Stimulated activated CD8-positive, alpha-beta memory T cell treated with anti-CD3 and anti-CD28 coated beads, Interleukin-12 subunit alpha, Interleukin-12 subunit beta, amount 100 ng/mL, for 1 hour (primary cell): ENCODE data around the gene DOCK9.

ENCODE experiments used
- DNase-seq: peaks from one replicate; pipeline ENCODE4 v3.0.0-alpha.2; 2020; ENCODE audit warnings: low read depth

DOCK9 gene

GRCh38 chr13:98848746-98849145 is 129.1 kb downstream of the DOCK9 start:
- no peak for DNase-seq

DNA sequence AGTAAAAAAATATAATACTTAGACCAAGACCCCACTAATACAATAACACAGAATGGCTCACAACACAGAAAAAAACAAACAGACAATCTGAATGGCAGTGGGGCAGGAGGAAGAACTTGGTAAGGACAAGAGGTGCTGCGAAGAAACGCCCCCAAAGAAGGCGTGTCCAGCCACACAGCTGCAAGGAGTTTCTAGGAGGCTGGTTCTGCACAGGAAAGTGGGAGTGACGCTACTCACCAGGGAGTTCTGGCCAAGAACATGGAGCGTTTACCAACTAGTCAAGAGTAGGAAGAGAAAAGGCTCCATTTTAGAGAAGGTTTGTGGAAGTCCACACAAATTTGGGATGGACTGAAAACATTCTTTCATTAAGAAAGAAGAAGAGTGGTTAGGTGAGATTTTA is 130.1 kb downstream of the DOCK9 start:
- DNase-seq = no peak

DNA sequence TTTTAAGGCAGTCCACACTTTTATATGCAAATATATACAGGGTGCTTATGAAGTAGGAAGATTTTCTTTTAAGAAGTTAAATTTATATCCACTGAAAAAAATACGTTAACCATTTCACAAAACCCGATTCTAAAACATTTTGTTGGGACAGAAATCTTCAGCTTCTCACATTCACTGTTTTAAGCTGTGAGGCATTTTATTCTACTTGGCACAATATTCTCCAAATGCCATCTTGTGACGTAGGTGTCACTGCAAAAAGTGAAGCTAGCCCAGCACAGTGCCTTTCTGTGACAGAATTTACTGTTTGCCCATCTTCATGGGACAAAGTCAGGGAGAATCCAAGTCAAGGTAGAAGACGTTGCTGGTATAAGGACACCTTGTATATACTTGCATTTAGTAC is 130.9 kb downstream of the DOCK9 start:
- DNase-seq = no peak

DNA sequence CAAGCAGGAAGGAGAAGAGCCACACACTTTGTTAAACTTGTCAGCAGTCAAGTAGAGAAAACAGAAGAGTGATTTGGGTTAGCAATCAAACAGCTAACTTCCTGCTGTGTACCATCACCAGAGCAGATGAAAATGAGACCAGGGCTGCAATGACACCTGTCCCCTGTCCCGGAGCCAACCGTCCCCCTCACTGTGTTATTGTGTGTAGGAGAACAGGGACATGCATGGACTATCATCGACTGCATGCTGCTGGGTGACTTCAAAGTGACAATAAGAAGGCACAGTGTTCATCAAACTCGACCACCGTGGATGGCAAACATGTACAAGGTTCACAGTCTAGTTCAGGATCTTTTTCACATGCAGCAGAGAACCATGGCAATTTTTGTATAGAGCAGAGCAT is 131.3 kb downstream of the DOCK9 start:
- no peak for DNase-seq

DNA sequence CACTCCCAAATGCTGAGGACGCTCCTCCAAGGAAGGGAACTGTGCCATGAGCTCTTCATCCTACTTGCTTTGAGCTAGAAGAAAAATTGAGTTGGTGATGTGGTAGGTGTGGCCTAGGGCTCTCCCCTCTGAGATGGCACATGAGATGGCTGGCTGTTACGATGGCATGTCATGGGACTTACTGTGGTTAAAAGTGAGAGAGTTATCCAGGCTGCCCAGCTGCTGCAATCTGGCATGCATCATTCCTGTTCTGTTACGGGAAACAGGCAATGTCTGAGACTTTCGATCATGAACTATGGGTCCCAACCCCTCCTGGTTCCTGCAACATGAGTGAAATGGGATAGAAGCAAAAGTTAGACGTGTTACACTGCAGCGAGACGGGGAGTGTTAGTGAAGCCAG is 132.1 kb downstream of the DOCK9 start:
- no peak for DNase-seq

- DNase-seq = no peak
Observed at GRCh38 chr13:98844021-98844420, 133.8 kb downstream of the DOCK9 start.

GRCh38 chr13:98843482-98843877 is 134.4 kb downstream of the DOCK9 start:
- DNase-seq = no peak

DNA sequence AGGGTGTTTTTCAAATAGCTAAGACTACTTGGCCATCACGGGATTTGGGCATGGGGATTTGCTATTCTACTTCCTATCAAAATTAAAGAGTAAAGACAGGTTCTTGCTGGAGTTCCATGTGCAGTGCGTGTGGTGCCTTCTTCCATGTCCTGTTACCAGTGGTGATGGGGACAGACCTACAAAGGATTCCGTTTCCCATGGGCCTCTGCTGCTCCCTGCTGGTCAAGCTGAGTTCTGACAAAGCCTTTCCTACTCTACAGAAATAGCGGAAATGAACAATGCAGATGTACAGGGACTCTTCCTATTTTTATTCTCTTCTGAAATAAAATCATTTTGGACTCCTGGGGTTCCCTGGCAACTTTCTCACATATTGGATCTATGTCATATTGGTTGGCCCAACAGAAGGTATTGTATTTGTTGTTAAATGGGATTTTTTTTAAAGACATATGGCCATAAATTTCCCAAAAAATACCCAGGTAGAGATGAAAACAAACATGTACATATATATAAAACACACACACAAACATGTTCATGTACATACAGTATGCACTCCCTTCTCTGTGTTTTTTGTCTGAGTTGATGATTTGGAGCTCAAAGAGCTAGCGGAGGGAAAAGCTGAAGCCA is 134.9 kb downstream of the DOCK9 start:
- DNase-seq = peak; percentile 31

GRCh38 chr13:98842070-98842469 is 135.8 kb downstream of the DOCK9 start:
- DNase-seq = no peak

- DNase-seq = peak; percentile 14
Observed at GRCh38 chr13:98839856-98840769, 137.8 kb downstream of the DOCK9 start.

DNA sequence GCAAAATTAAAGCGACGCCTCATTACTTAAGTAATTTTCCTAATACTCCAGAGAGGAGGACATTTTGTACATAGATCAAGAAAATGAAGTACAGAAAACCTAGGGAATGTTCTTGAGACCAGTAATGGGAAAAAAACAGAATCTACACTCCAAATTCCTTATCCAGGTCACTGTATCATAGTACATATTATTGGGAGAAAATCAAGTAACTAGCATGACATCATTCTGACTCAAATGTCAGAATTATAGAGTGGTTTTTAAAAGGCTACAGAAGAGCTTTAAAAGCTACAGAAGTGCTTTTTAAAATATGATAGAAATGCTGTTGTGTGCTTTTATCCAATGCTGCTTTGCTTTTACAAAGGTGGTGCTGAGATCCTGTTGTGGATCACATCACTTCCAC is 139.1 kb downstream of the DOCK9 start:
- DNase-seq = no peak

DNA sequence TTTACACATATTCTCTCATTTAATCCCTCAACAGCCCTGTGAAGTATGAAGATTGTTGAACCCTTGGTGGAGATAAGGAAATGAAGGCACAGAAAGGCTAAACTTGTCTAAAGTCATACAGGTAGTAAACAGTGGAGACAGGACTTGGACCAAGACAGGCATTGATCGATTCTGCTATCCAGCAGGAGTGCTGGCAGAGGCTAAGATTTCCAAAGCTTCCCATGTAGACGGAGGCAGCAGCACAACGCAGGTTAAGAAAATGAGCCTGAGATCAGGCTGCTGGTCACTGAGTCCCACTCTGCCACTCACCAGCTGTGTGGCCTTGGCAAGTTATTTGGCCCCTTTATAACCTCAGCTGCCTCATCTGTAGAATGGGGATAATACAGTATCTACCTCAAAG is 140.0 kb downstream of the DOCK9 start:
- no peak for DNase-seq

DNA sequence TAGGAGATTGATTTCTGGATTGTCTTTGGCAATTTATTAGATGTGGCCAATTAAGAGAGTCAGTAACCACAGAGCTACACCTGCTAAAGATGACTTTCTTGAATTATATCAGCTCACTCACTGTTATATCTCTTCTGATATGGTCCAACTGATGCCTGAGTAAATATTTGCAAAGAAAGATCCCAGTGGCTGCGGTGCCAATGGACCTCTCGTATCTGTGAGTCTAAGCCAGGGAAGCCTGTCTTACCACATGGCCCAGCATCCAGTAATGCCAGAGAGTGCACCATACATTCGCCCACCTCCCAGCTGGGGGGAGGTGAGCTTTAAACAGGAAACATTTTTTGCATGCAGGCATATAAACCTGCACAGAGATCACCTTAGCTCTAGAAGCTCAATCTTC is 142.7 kb downstream of the DOCK9 start:
- DNase-seq = no peak

DNA sequence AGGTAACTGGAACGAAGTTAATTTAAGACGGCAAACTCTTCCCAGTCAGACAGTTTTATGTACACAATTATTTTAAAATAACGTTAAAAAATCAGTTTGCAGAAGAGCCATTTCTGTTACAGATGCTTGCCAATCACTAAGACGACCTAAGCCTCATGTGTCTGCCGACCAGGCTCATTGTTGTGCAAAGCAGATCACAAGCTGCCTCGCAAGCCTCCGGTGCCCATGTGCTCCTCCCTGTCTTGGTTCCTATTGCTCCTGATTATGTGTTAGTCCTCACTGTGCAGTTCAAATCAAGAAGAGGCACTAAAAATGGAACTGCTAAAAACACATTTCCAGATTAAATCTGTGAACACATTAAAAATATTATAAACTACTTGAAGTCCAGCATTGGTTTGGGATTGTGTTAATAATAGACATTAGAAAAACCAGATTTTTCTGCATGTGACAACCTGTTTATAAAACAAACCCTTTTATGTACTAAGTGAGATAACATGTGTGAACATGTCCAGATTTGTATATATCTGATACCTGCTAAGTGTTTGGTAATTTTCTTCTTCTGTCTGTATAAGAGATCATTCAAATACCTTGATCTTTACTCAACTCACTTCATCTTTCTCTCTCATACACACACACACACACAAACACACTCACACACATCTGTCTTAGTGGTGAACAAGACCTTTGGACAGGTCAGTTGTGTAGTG is 143.5 kb downstream of the DOCK9 start:
- no peak for DNase-seq

GRCh38 chr13:98831236-98831635 is 146.6 kb downstream of the DOCK9 start:
- no peak for DNase-seq

DNA sequence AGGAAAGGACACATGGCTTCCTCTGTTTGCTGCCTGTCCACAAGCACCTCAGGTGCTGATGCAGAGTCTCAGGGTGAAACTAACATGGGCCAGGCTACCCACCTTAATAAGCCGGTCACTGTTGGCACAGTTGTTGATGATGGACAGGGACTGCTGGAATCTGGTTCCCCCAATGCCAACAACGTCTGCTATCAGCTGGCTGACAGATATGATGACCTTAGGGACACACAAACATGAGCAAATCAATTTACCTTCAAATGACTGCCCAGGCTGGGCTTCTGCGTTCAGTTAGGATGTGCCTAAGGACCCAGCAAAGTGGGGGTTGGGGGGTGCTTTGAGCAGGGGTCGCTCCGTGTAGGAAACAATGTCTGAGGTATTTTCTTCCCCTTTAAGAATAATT is 148.3 kb downstream of the DOCK9 start:
- no peak for DNase-seq

DNA sequence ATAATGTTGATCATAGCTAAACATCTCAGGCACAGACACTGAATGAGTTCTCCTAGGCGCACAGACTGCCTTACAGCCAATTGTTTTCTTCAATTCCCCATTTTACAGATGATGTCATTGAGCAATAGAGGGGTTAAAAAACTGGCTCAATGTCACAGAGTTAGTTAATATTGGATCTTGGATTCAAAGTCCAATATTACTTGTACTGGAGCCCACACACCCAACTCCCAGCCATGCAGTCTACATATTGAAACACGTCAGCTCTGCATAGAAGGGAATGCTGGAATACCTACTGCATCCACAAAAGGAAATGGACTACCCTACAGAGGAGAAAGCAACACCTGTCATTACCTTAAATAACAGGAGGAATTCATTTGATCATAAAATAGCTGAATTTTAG is 149.2 kb downstream of the DOCK9 start:
- no peak for DNase-seq

- no peak for DNase-seq
Observed at GRCh38 chr13:98827449-98827848, 150.4 kb downstream of the DOCK9 start.

- no peak for DNase-seq
Observed at GRCh38 chr13:98826146-98826545, 151.7 kb downstream of the DOCK9 start.

- no peak for DNase-seq
Observed at GRCh38 chr13:98825659-98826058, 152.2 kb downstream of the DOCK9 start.

DNA sequence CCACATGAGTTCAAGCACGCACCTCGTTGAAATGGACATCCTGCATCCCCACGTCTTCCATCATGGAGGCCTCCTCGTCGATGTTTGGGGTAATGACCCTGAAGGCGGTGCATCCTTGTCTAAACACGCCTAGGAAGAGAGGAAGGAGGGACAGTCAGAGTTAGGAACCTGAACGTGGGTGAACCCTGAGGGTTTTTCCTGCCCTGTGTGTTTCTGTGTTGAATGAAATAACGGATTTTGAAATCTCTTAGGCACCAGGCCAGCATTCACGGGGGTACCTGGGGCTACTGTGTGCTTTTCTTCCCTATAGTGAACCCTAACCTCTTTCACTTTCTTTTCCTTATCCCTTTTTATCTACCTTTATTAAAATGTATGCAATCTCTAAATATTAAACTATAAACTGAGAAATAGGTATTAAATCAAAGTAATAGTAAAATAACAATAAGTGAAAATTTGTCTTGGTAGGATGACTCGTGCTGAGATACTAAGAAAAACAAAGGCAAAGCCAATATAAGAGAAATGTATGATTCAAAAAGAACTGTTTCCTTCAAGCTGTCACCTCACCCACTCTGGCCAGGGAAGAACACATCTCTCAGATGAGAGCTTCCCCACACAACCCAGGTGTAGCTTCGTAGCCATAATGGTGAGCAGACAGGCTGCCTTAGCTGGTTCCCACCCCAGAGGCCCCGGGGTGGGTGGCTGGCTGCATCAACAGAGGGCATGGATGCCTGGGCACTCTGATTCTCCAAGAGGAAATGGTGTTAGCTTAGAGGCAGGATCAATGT is 153.3 kb downstream of the DOCK9 start:
- no peak for DNase-seq

- DNase-seq = no peak
Observed at GRCh38 chr13:98823442-98823841, 154.4 kb downstream of the DOCK9 start.
